Measurements from ENCODE around the gene OSCP1. TPM values are rescaled to one million over a fixed set of nuclear protein-coding genes. Genes with fewer than 3 reads are reported as not detected.
A peak's percentile ranks its signal among the peaks of the same experiment; 100 is the strongest.

The OSCP1 gene
- total RNA-seq, 1 donor = 8.7 TPM

DNA sequence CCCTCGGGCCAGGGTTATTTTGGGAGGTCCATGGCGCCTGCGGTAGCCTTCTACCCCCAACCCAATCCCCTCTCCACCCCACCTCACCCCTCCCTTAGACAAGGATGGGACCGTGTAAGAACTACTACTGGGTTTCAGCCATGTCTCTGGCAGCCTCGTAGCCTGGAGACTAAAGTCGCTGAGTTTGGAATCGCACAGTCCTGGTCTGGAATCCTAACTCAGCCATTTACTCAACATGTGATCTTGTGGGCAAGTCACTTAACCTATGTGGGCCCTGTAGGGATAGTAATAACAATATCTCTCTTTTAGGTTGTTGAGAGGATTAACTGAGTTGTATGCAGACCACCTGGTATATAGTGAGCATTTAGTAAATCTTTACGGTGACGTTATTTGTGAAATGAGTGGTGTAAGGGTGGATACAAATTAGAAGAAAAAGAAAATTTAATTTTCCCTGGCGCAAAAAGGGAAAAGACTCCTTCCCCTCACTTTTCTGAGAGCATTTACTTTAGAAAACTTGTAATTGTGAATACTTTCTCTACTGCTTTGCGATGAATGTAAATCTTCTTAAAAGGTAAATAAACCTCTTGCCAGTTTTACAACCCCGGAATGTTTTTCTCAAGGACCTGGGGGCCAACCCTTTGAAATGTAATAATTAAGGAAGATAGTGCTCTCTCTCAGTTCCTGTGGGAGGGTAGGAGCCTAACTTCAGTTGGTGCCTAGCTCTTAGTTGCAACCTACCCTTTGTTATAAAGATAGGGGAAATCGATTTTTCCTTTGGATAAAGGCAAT lies 14.5 kb upstream of the OSCP1 start:
- TF ChIP-seq, protein P1, sequence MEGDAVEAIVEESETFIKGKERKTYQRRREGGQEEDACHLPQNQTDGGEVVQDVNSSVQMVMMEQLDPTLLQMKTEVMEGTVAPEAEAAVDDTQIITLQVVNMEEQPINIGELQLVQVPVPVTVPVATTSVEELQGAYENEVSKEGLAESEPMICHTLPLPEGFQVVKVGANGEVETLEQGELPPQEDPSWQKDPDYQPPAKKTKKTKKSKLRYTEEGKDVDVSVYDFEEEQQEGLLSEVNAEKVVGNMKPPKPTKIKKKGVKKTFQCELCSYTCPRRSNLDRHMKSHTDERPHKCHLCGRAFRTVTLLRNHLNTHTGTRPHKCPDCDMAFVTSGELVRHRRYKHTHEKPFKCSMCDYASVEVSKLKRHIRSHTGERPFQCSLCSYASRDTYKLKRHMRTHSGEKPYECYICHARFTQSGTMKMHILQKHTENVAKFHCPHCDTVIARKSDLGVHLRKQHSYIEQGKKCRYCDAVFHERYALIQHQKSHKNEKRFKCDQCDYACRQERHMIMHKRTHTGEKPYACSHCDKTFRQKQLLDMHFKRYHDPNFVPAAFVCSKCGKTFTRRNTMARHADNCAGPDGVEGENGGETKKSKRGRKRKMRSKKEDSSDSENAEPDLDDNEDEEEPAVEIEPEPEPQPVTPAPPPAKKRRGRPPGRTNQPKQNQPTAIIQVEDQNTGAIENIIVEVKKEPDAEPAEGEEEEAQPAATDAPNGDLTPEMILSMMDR (IDR thresholded peaks at IDR 0.05; ENCODE audit: insufficient read depth, low read length) = no peak
- H3K4me3 ChIP-seq (ENCODE audit: low read depth, low read length) = peak overlapping the region; percentile 92
- DNase-seq (ENCODE audit: low read depth) = no peak

DNA sequence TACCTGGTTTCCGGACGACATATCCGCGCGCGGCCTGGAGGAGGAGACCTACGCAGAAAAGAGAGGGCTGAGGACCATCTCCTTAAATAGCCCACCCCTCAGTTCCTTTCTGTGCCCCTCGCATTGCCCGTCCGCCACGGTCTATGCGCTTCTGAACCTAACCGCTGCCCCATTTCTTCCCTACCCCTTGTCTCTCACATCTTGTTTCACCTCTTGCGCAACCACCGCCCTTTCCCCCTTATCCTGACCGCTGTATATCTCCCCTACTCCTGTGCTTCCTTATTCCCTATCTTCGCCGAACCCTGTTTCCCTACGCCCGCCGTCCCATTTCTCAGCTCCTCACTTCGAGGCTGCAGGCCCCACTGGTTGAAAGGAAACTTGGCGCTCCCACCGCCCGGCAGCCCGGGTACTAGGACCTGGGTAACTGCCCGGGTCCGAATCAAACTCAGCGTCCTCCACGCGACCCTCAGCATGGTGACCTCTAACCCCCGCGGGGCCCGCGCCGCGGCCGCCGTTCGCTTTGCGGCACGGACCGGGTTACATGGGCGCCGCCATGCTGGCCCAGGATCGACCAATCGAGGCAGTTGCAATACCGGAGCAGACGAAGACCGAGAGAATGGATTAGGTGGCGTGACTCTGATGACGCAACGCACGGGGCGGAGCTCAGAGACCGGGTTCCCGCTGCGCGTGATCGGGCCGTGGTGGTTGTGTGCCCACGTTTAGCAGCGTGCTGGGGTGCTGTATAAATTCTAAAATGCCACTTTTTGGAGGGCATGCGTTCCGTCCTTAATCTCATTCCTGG lies 13.8 kb upstream of the OSCP1 start, which contains the start of gene MRPS15:
MRPS15 (minus strand) TSS at position 582 of the 802 bp plus-strand sequence; CDS start at position 473, 109 bp downstream.
- peak; percentile 95 for DNase-seq (ENCODE audit: low read depth)
- TF ChIP-seq, protein P1 (IDR thresholded peaks at IDR 0.05; ENCODE audit: insufficient read depth, low read length) = no peak
- H3K4me3 ChIP-seq (ENCODE audit: low read depth, low read length) = peak within 1 kb of the TSS; percentile 92

DNA sequence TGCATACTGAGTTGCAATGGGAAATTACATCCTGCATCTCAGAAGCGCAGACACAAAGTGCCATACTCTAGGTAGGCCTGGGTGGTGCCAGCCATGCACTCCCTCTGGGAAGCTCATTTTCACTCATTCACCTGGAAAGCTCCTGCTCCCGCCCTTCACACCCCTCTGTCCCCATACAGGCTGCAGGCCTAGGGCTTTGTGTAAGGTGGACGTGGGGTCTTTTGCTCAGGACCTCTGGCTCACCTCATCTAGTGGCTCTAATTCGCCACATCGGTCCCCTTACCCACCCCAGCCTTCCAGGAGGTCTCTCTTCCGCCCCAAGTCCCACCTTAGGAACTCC lies 13.2 kb upstream of the OSCP1 start:
- TF ChIP-seq, protein P1 (IDR thresholded peaks at IDR 0.05; ENCODE audit: insufficient read depth, low read length) = no peak

DNA sequence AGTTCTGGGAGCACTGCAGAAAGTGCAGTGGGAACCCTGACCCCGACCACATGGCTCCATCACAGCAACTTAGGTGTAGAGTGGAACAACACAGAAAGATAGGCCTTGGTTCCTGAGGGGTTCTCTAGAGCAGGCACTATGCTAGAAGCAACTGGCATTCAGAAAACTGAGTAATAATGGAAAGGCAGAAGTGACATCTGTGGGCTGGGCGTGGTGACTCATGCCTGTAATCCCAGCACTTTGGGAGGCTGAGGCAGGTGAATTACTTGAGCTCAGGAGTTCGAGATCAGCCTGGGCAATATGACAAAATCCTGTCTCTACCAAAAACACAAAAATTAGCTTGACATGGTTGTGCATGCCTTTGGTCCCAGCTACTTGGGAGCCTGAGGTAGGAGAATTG lies 8.7 kb upstream of the OSCP1 start:
- TF ChIP-seq, protein P1 (IDR thresholded peaks at IDR 0.05; ENCODE audit: insufficient read depth, low read length) = no peak
- DNase-seq (ENCODE audit: low read depth) = no peak
- no peak overlapping the region for H3K4me3 ChIP-seq (ENCODE audit: low read depth, low read length)

More for the DNA sequence above, 13.2 kb upstream of the OSCP1 start:
- DNase-seq (ENCODE audit: low read depth) = no peak
- peak overlapping the region; percentile 92 for H3K4me3 ChIP-seq (ENCODE audit: low read depth, low read length)

DNA sequence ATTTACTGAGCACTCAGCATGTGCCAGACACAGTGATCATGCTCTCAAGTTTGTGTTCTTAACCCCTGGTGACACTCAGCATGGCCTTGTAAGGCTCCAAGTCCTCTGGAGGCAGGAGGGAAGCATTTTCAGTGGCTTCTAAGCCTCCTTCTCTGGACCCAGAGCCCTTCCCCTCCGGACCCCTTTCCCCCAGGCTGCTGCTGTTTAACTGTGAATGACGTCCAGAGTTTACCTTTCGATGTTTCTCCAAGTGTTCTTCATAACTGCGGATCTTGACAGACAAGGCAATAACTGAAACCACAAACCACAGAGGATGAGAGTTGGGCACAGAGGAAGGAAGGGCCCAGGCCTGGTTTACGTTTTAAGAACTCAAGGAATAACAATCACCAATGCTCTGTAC lies 7.4 kb upstream of the OSCP1 start:
- TF ChIP-seq, protein P1 (IDR thresholded peaks at IDR 0.05; ENCODE audit: insufficient read depth, low read length) = no peak
- DNase-seq (ENCODE audit: low read depth) = no peak
- H3K4me3 ChIP-seq (ENCODE audit: low read depth, low read length) = no peak overlapping the region

DNA sequence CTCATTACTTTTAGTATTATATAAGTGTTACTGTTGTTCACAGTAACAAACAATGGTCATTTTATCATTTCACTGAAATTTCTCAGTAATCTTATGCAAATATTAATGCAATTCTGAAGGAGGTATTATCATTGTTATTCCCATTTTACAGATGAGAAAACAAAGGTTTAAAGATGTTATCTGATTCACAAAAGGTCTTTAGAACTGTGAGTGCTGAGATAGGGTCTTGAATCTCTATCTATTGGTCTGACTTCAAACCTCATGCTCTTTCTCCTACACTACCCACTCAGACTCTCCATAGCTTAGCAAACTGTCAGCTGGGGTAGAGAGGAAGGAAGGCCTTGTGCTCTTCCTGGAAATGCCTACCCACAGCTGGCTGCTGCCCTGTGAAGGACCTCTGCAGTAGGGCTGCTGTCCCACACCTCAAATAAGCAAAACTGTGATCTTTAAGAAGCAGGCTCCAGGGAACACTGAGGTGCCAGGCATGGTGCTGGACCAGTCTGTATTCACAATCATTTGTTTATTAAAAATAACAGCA lies 6.2 kb upstream of the OSCP1 start:
- TF ChIP-seq, protein P1 (IDR thresholded peaks at IDR 0.05; ENCODE audit: insufficient read depth, low read length) = no peak
- DNase-seq (ENCODE audit: low read depth) = no peak
- no peak overlapping the region for H3K4me3 ChIP-seq (ENCODE audit: low read depth, low read length)
